K562 (cell line): Measurements from ENCODE around the gene CNOT6. TPM values are rescaled to one million over a fixed set of nuclear protein-coding genes. Genes with fewer than 3 reads are reported as not detected.

Experiments
- MGA ChIP-seq: fragments of 450-650 bp; IDR thresholded peaks from 2 replicates; pipeline ENCODE4 v1.6.1; 2016; ENCODE audit warnings: mild to moderate bottlenecking, moderate library complexity
- MLX ChIP-seq, 2 experiments: fragments of 450-650 bp in 1 of 2; sonication (generic) in 1 of 2; formaldehyde crosslinking; conservative IDR thresholded peaks; 2 replicates each; pipeline versions ENCODE4 v1.4.0 to v1.8.1; 2020 to 2022; ENCODE audit warnings: mild to moderate bottlenecking in 1 of 2, missing genetic modification reagents in 1 of 2
- NR4A1 ChIP-seq, 2 experiments: fragments of 250-450 bp in 1 of 2; fragments of 450-650 bp in 1 of 2; sonication (Bioruptor Pico) in 1 of 2; IDR thresholded peaks; 2 replicates each; pipeline versions ENCODE4 v1.4.0 to v1.6.1; 2016 to 2020; ENCODE audit warnings: mild to moderate bottlenecking in 2 of 2, missing compliant biosample characterization in 1 of 2, missing genetic modification characterization in 1 of 2, moderate library complexity in 1 of 2
- YY1 ChIP-seq, 3 experiments: IDR thresholded peaks; 2 replicates each; pipeline ENCODE4 v1.6.1; 2011; ENCODE audit warnings: low read length in 2 of 3, mild to moderate bottlenecking in 2 of 3, moderate library complexity in 2 of 3, borderline replicate concordance in 1 of 3, control low read depth in 1 of 3, low read depth in 1 of 3; ENCODE audit not compliant: insufficient read depth in 3 of 3, insufficient replicate concordance in 2 of 3, control insufficient read depth in 1 of 3, insufficient read length in 1 of 3; ENCODE audit errors: extremely low read depth in 1 of 3
- ZBTB9 ChIP-seq: fragments of 450-650 bp; formaldehyde crosslinking; IDR thresholded peaks from 2 replicates; pipeline ENCODE4 v1.4.0; 2020; ENCODE audit warnings: mild to moderate bottlenecking, moderate library complexity
- ZNF592 ChIP-seq: fragments of 450-650 bp; IDR thresholded peaks from 2 replicates; pipeline ENCODE4 v1.6.1; 2017; ENCODE audit warnings: antibody characterized with exemption, mild to moderate bottlenecking
- polyA plus RNA-seq, 8 experiments: library from polyadenylated mRNA; depleted of rRNA in 4 of 8; stranded (reverse) in 5 of 8; unstranded in 3 of 8; fragments of >200 nt; fragmentation: Nextera tagmentation in 2 of 8; fragmentation: Illumina TruSeq in 1 of 8; extraction: Ambion mirVana in 2 of 8; extraction: Trizol in 1 of 8; gene quantifications; 2 replicates each; pipeline versions ENCODE4 v1.2.1 to v1.2.3, GENCODE V29; 2011 to 2014; ENCODE audit warnings: inconsistent platforms in 1 of 8, missing spikeins in 1 of 8
- total RNA-seq, 7 experiments: library from RNA; depleted of rRNA in 6 of 7; stranded (reverse); fragments of >200 nt in 6 of 7; fragmentation: Illumina TruSeq in 2 of 7; extraction: Trizol in 2 of 7; gene quantifications; 2 replicates each; pipeline versions ENCODE4 v1.2.1 to v1.2.3, GENCODE V29; 2011 to 2021; ENCODE audit warnings: low replicate concordance in 1 of 7

Gene CNOT6
- total and polyA plus RNA-seq, 9 of the 15 experiments (the other 6 are each of a cell fraction or from before 2014, with no cell fraction given) = 4.9 to 32.4 (median 14.0) TPM

- peak; percentile 43; the same call in 1 of the 2 replicates for TF ChIP-seq MGA
- TF ChIP-seq NR4A1 (CRISPR knock-in tag; IDR thresholded peaks at IDR 0.05) = 0 out of 2 replicates have a peak, but pooled peaks have one; percentile 69
- no peak for TF ChIP-seq NR4A1 (tag; IDR thresholded peaks at IDR 0.05)
- 0 out of 4 replicates have a peak, but pooled peaks of 1 of the 2 experiments have one; percentile 58 for TF ChIP-seq MLX (CRISPR knock-in tag; conservative IDR thresholded peaks at IDR 0.05)
- peak; percentile 92 for TF ChIP-seq ZBTB9
- TF ChIP-seq YY1 (IDR thresholded peaks at IDR 0.05; ENCODE audit: borderline replicate concordance in 1 of 3, control insufficient read depth in 1 of 3, extremely low read depth in 1 of 3, insufficient read depth in 3 of 3, insufficient read length in 1 of 3, insufficient replicate concordance in 2 of 3, low read depth in 1 of 3, low read length in 2 of 3) = no peak
- TF ChIP-seq ZNF592 = peak; percentile 47; the same call in 1 of the 2 replicates
These were observed 467 bp downstream of the CNOT6 start (continued) for GRCh38 chr5:180494510-180495181.
